IPS-NIHi11 (cell line): ENCODE results near the gene EHD1.
A peak's percentile ranks its signal among the peaks of the same experiment; 100 is the strongest.

ENCODE experiments used
- DNase-seq: peaks from one replicate; pipeline ENCODE4 v3.0.0; 2012; ENCODE audit warnings: mixed read lengths, low spot score

EHD1 gene

GRCh38 chr11:64909653-64910343, 31.4 kb upstream of the EHD1 start:
- no peak for DNase-seq

- DNase-seq, result no peak
Observed at GRCh38 chr11:64908766-64909165, 30.3 kb upstream of the EHD1 start.

DNA sequence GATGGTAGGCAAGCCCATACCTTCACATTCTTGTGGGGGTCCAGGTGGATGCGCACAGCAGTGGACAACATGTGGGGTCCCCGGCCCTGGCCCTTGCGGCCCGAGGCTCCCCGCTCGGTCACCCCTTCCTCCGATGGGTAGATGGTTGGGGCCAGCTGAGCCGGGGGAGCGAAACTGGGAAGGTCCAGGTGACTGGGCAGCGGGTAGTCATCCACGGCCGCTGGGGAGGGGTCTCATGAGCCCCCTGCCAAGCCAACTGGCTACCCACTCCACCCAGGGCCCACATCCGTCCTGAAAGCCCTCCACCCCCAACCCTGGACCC, 27.9 kb upstream of the EHD1 start:
- no peak for DNase-seq

DNA sequence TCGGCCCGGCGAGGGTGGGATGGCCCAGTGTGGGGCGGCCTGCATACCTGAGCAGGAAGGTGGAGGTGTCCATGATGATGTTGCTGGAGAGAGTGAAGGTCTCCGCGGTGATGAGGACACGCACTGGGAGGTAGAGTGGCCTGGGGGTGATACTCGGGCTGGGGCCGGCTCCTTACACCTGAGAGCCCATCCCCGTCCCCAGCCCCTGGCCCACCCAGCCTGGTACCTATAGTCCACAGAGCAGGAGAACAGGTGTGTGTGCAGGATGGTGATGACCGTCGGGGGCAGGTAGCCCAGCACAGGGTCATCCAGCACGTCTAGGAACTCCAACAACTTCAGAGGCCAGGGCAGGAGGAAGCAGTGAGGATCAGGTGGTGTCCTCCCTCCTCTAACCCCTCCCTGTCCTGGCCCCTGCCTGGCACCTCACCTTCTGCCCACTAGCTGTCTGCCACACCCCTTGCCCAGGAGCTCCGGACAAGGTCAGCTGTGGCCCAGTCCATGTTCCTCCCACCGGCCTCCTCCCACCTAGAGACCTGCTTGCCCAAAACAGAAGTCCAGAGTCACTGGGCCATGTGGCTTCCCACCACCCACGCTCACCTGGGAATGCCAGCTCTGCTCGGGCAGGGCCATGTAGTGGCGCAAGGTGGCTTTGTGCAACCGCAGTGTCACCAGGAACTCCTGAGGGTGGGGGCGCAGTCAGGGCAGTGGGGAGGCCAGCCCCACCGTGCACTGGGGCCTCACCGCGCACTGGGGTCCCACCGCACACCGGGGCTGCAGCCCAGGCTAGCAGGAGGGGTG, 27.3 kb upstream of the EHD1 start:
- DNase-seq, result no peak

DNA sequence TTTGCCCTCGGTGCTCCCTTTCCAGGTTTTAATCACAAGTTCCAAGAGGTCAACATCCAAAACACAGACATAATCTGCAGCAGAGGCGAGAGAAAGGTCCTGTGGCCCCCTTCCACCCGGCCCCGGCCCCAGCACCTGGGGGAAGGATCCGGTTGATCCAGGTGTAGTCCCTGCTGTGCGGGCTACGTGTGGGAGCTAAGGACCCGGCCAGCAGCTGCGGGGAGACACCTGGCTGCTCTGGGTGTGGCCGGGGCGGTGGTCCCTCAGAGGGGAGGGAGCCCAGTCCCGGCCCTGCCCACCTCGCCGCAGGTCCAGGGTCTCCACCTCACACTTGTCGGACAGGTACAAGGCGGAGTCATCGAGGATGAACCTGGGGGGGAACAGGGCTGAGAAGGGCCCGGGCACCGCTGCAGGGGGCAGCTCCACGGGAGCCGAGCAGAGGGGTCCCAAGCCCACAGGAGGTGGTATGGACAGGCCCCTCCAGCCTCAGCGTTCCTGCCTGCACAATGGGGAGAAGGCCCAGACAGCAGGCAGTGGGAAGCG, 24.9 kb upstream of the EHD1 start:
- DNase-seq, result no peak

DNA sequence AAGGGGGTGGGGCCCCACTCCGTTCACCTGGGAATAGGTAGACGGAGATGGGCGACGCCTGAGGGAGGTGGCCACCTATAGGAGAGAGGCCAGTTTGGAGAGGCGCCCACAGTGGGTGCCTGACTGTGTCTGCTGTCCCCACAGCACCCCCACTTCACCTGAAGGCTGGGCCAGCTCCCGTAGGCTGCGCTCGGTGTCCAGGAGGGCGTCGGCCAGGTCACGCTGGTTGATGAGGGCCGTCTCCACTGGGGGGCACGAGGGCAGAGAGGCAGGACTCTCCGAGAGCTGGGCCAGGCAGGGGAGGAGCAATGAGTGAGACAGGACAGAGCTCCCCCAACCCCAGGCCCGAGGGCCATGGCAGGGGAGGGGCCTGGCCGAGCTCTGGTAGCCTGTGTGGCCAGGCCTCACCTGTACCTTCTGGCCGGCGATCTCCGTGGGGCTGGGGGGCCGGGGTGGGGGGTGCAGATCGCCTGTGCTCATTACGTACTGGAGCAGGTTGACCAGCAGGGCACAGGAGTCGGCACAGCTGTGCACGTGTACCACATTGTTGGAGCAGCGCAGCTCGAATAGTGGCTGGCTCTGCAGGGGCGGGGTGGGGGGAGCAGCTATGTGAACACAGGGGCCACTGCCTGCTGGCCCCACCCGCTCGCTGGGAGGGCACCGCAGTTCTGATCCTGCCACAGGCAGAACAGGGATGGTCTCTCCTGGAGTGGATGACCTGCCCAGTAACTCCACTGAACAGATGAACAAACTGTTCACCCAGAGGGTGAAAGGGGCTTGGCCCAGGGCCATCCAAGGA, 23.9 kb upstream of the EHD1 start:
- DNase-seq, result no peak

GRCh38 chr11:64900774-64901173, 22.4 kb upstream of the EHD1 start:
- DNase-seq, result no peak

DNA sequence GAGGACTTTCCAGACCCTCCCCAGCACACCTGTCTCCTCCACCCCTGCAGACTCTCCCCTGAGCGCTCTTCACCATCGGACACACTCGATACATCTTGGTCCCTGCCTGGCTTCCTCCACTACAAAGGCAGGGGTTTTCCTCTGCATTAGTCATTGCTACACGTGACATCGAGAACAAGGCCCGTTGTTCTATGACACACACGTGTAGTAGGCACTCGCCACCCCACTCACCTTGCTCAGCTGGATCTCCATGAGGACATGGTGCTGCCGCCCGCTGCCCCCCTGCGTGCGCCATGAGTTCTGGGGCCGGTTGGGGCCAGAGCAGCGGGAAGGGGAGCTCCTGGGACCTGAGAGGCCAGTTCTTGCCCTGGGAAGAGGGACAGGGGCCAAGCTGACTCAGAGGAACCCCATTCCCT, 21.9 kb upstream of the EHD1 start:
- no peak for DNase-seq

DNA sequence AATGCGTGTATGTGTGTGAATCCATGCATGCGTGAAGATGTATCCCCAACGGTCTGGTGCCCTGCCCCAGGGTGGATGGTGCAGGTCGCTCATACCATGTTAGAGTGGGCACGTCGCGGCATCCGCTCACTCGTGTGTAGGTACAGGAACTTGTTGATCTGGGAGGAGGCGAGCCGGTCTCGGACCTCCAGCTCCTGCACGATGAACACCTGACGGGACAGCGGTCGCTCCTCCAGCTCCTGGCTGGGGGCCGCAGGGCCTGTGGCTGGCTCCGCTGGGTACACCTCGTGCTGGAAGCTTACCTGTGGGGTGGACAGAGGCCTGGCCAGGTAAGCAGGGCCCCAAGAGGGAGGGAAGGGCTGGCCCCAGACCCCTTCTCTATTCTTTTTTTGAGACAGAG, 20.1 kb upstream of the EHD1 start:
- no peak for DNase-seq

DNA sequence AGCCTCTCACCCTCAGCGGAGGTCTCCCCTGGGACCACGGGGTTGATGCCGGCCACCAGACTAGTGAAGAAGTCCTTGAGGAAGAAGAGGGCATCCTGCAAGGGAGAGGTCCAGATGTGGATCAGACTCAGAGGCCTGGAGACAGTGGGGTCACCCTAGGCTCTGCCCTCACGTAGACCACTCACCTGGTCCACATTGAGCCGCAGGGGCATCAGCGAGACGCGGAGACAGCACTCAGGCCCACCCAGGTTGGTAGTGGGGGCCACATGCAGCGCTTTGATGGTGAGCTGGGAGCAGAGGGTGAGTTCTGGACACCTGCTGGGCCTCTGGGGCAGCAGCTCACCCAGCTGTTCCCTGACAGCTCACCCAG, 19.6 kb upstream of the EHD1 start:
- DNase-seq, result no peak

GRCh38 chr11:64897381-64898075, 19.1 kb upstream of the EHD1 start:
- no peak for DNase-seq

DNA sequence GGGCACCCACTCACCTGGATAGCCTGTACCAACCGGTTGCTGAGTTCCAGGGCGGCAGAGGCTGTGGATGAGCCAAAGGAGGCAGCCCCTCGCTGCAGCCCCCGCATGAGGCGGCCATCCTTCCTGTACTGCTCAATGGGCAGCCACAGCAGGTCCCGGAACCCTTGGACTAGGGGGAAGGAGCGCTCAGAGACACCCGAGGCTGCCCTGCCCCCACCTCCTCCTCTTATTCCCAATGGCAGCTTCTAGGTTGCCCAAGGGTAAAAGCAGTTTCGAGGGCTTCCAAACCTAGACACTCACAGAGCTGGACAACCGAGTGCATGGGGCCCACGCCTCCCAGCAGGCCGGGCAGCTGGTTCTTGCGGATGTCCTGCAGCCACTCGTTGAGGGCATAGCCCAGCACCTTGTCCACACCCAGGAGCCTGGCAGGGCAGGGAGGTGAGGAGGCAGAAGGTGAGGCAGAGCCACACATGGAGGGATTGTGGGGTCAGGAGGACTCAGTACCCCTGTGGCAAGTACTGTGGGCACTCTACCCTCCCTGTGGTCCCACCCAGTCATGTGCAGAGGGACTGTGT, 18.1 kb upstream of the EHD1 start:
- DNase-seq, result no peak

GRCh38 chr11:64894812-64895452, 16.5 kb upstream of the EHD1 start:
- no peak for DNase-seq

- peak; percentile 94 for DNase-seq
Observed at GRCh38 chr11:64894070-64894811, 15.8 kb upstream of the EHD1 start.

- DNase-seq, result no peak
Observed at GRCh38 chr11:64893194-64894069, 15.0 kb upstream of the EHD1 start.

GRCh38 chr11:64892838-64893193, 14.4 kb upstream of the EHD1 start:
- DNase-seq, result no peak

GRCh38 chr11:64892411-64892831, 14.0 kb upstream of the EHD1 start:
- DNase-seq, result no peak

GRCh38 chr11:64891880-64892279, 13.5 kb upstream of the EHD1 start:
- DNase-seq, result no peak

DNA sequence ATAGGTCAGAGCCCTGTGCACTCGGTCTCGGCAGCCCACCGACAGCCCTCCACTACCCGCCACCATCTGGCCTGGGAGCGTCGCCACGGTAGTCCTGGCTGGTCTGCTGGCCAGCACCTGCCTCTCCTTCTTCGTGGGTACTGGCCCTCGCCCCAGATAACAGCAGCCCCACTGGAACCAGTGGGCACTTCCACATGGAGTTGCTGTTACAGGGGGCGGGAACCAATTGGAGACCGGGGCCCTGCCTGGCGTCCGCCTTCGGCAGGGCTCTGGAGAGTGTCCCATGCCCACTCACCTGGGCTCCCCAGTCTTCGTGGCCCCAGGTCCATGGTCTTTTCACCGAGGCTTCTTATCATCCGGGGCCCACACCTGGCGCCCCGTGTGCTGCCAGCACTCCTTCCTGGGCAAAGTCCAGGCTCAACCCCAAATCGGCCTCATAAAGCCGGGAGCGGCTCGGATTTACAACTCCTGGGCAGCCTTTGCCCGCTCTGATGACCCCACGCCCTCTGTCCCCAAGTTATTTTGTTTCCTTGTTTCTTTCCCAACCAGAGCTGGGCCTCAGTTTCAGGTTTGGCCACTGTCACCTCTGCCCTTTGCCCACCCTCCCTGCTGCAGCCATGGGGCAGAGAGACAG, 12.9 kb upstream of the EHD1 start:
- no peak for DNase-seq
